ENCODE measurements around the gene SPATA31D4. TPM values are rescaled to one million over a fixed set of nuclear protein-coding genes. Genes with fewer than 3 reads are reported as not detected.

SPATA31D4 gene
- total and polyA plus RNA-seq, 3 donors from 2014 or later: 2.7 to 9.4 (median 6.1) TPM

DNA sequence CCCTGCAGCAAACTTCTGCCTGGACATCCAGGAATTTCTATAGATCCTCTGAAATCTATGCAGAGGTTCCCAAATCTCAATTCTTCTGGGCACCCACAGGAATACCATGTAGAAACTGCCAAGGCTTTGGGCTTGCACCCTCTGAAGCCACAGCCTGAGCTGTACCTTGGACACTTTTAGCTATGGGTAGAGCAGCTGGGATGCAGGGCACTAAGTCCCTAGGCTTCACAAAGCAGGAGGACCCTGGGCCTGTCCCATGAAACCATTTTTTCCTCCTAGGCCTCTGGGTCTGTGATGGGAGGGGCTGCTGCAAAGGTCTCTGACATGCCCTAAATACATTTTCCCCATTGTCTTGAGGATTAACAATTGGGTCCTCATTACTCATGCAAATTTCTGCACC, 27.4 kb downstream of the SPATA31D4 start:
- TF ChIP-seq, protein P1, sequence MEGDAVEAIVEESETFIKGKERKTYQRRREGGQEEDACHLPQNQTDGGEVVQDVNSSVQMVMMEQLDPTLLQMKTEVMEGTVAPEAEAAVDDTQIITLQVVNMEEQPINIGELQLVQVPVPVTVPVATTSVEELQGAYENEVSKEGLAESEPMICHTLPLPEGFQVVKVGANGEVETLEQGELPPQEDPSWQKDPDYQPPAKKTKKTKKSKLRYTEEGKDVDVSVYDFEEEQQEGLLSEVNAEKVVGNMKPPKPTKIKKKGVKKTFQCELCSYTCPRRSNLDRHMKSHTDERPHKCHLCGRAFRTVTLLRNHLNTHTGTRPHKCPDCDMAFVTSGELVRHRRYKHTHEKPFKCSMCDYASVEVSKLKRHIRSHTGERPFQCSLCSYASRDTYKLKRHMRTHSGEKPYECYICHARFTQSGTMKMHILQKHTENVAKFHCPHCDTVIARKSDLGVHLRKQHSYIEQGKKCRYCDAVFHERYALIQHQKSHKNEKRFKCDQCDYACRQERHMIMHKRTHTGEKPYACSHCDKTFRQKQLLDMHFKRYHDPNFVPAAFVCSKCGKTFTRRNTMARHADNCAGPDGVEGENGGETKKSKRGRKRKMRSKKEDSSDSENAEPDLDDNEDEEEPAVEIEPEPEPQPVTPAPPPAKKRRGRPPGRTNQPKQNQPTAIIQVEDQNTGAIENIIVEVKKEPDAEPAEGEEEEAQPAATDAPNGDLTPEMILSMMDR (IDR thresholded peaks at IDR 0.05): no peak
- no peak for TF ChIP-seq POLR2A (IDR thresholded peaks at IDR 0.05)
- Histone ChIP-seq H3K9me3 (no peaks in the 10 kb centered on the region), H3K36me3 (ENCODE audit: low read depth, missing control alignments) (no peaks in the 10 kb centered on the region), H3K4me3 (no peak overlapping the region), H3K27me3 (no peaks in the 10 kb centered on the region), H3K27ac (no peak overlapping the region), H3K4me1 (no peaks in the 10 kb centered on the region)
- intact Hi-C loops (cut with DNase I; ENCODE audit: low total_unique reads): no loop called here
- no peak for DNase-seq

DNA sequence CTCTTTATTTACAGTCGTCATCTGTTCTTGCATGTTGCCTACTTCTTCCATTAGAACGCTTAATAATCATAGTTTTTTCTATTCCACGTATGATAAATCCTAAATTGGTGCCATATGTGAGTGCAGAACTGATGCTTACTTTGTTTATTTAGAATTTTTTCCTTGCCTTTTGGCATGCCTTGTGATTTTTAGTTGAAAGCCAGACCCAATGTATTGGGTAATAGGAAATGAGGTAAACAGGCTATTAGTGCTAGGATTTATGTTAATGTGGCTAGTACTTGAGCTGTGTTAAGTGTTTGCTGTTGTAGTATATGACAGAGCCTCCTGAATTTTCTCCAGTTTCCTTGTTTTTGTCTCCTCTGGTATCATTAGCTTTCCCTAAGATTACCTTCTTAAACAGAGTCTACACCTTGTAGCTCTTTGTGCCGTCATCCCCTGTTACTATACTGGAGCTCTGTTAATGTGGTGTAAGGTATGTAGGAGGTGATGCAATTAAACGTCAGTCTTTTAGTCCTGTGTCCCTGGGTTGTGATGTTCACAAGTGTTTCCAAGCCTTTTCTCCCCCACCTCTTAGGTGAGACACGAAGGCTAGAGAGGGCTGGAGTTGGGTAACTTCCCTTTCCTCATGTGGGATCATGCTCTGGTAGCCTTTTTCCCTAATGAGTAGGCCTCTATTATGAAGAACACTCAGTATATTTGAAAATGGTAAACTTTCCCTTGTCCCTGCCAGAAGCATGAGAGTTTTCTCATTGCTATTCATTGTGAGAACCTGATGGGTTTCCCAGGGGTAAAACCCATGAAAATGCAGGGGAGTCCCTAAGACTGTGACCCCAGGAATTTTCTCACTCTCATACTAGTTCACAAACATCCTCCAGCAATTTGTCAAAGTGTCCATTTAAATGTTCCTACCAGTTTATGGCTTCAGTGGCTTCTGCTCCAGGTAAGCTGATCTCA, 36.3 kb downstream of the SPATA31D4 start:
- DNase-seq: no peak
- Histone ChIP-seq H3K27ac (no peak overlapping the region), H3K4me3 (no peak overlapping the region), H3K27me3 (no peaks in the 10 kb centered on the region), H3K4me1 (no peaks in the 10 kb centered on the region), H3K36me3 (ENCODE audit: low read depth, missing control alignments) (no peaks in the 10 kb centered on the region), H3K9me3 (no peaks in the 10 kb centered on the region)
- TF ChIP-seq, protein P1 (IDR thresholded peaks at IDR 0.05): no peak
- TF ChIP-seq POLR2A (IDR thresholded peaks at IDR 0.05): no peak
- 75 to 82% methylated on average over 6 of the region's 6 CpGs for WGBS, 2 donors
- intact Hi-C loops (cut with DNase I; ENCODE audit: low total_unique reads): no loop called here

DNA sequence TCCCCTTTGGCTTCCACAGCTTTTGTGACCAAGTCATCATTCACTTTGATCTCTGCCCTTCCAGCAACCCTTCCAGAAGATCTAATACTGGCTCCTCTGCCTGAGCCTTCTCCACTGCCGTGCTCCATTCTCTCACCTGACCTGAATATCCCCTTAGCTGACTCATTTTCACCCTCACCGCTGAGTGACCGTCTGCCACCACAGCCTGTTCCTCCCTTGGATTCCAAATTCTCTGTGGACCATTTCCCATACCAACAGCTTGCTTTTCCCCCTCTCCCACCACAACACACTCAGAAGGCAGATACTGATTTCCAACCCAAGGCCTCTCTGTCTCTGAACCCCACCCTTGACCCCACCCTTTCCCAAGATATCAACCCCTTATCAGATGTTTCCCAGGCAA, 39.8 kb downstream of the SPATA31D4 start:
- 88 to 98% methylated on average over 3 of the region's 3 CpGs for WGBS, 2 donors
- TF ChIP-seq, protein P1 (IDR thresholded peaks at IDR 0.05): no peak
- TF ChIP-seq POLR2A (IDR thresholded peaks at IDR 0.05): no peak
- Histone ChIP-seq H3K36me3 (ENCODE audit: low read depth, missing control alignments) (no peaks in the 10 kb centered on the region), H3K9me3 (no peaks in the 10 kb centered on the region), H3K4me1 (no peaks in the 10 kb centered on the region), H3K4me3 (no peak overlapping the region), H3K27ac (no peak overlapping the region), H3K27me3 (no peaks in the 10 kb centered on the region)
- DNase-seq: no peak
- intact Hi-C loops (cut with DNase I; ENCODE audit: low total_unique reads): no loop called here

- no peaks in the 10 kb centered on the region for H3K36me3 ChIP-seq (ENCODE audit: low read depth, missing control alignments)
- H3K9me3 ChIP-seq: no peaks in the 10 kb centered on the region
- intact Hi-C loops (cut with DNase I; ENCODE audit: low total_unique reads): no loop called here
- no peak overlapping the region for H3K4me3 ChIP-seq
- TF ChIP-seq POLR2A (IDR thresholded peaks at IDR 0.05): no peak
- TF ChIP-seq, protein P1 (IDR thresholded peaks at IDR 0.05): no peak
- no peak overlapping the region for H3K27ac ChIP-seq
- H3K27me3 ChIP-seq: no peaks in the 10 kb centered on the region
- no peak for DNase-seq
- H3K4me1 ChIP-seq: no peaks in the 10 kb centered on the region
These were observed 41.7 kb downstream of the SPATA31D4 start for GRCh38 chr9:81969971-81970370.

- no peak for DNase-seq
- TF ChIP-seq, protein P1 (IDR thresholded peaks at IDR 0.05): no peak
- TF ChIP-seq POLR2A (IDR thresholded peaks at IDR 0.05): no peak
- Histone ChIP-seq H3K27ac (no peak overlapping the region), H3K4me1 (no peaks in the 10 kb centered on the region), H3K4me3 (no peak overlapping the region), H3K27me3 (no peaks in the 10 kb centered on the region), H3K9me3 (no peaks in the 10 kb centered on the region), H3K36me3 (ENCODE audit: low read depth, missing control alignments) (no peaks in the 10 kb centered on the region)
- intact Hi-C loops (cut with DNase I; ENCODE audit: low total_unique reads): no loop called here
These were observed 43.5 kb downstream of the SPATA31D4 start for GRCh38 chr9:81971727-81972126.
